Tibial artery (tissue), 4 donors: ENCODE data around the gene ANKRD55.

ENCODE experiments used
- DNase-seq, 2 donors: peaks; one replicate each; pipeline ENCODE4 v3.0.0-alpha.2; 2019
- H3K27ac ChIP-seq, 2 donors: fragments of 200-600 bp; sonication (generic) in 1 of 2; 1 replicate in 1 of 2; 2 replicates in 1 of 2; pipeline ENCODE4 v1.5.1; 2018 to 2019; ENCODE audit warnings: mild to moderate bottlenecking in 1 of 2
- H3K27me3 ChIP-seq, 2 donors: fragments of 200-600 bp; sonication (generic) in 1 of 2; one replicate each; pipeline versions ENCODE4 v1.5.1 to v1.6.0; 2016 to 2019
- H3K36me3 ChIP-seq, 3 donors: fragments of 200-600 bp; sonication (generic) in 2 of 3; one replicate each; pipeline ENCODE4 v1.5.1; 2016 to 2019; ENCODE audit warnings: mild to moderate bottlenecking in 2 of 3
- H3K4me1 ChIP-seq, 4 donors: fragments of 200-600 bp; sonication (generic) in 2 of 4; 1 replicate in 3 of 4; 2 replicates in 1 of 4; pipeline ENCODE4 v1.5.1; 2016 to 2019
- H3K4me3 ChIP-seq, 2 donors: fragments of 200-600 bp; sonication (generic) in 1 of 2; 1 replicate in 1 of 2; 2 replicates in 1 of 2; pipeline ENCODE4 v1.5.1; 2018 to 2019; ENCODE audit warnings: mild to moderate bottlenecking in 2 of 2
- H3K9me3 ChIP-seq, 3 donors: fragments of 200-600 bp; sonication (generic) in 1 of 3; one replicate each; pipeline ENCODE4 v1.5.1; 2016 to 2019
- intact Hi-C: fragments of 100-400 bp; cut with DNase I; formaldehyde crosslinking; loops from one replicate; pipeline ENCODE4 v1.15.0; 2023; ENCODE audit warnings: low total_unique reads
- TF ChIP-seq, protein P1 (sequence below), 2 experiments: fragments of 200-600 bp in 1 of 2; fragments of 450-650 bp in 1 of 2; IDR thresholded peaks; one replicate each; pipeline ENCODE4 v1.5.1; 2017 to 2019; ENCODE audit warnings: antibody characterized with exemption in 2 of 2, mild to moderate bottlenecking in 1 of 2, moderate library complexity in 1 of 2

ANKRD55 gene

GRCh38 chr5:56185768-56186311 lies 47.3 kb downstream of the ANKRD55 start:
- H3K4me3 ChIP-seq, result no peak overlapping the region
- H3K36me3 ChIP-seq, result no peaks in the 10 kb centered on the region
- H3K27ac ChIP-seq, result no peak overlapping the region
- no peak for DNase-seq
- H3K27me3 ChIP-seq, result no peaks in the 10 kb centered on the region
- TF ChIP-seq, protein P1, sequence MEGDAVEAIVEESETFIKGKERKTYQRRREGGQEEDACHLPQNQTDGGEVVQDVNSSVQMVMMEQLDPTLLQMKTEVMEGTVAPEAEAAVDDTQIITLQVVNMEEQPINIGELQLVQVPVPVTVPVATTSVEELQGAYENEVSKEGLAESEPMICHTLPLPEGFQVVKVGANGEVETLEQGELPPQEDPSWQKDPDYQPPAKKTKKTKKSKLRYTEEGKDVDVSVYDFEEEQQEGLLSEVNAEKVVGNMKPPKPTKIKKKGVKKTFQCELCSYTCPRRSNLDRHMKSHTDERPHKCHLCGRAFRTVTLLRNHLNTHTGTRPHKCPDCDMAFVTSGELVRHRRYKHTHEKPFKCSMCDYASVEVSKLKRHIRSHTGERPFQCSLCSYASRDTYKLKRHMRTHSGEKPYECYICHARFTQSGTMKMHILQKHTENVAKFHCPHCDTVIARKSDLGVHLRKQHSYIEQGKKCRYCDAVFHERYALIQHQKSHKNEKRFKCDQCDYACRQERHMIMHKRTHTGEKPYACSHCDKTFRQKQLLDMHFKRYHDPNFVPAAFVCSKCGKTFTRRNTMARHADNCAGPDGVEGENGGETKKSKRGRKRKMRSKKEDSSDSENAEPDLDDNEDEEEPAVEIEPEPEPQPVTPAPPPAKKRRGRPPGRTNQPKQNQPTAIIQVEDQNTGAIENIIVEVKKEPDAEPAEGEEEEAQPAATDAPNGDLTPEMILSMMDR (IDR thresholded peaks at IDR 0.05), result no peak
- intact Hi-C loops, result no loop called here
- no peaks in the 10 kb centered on the region for H3K9me3 ChIP-seq
- no peaks in the 10 kb centered on the region for H3K4me1 ChIP-seq

GRCh38 chr5:56183506-56183905 lies 49.6 kb downstream of the ANKRD55 start:
- no peak for DNase-seq
- TF ChIP-seq, protein P1 (IDR thresholded peaks at IDR 0.05), result no peak
- Histone ChIP-seq H3K4me1 (no peaks in the 10 kb centered on the region), H3K36me3 (no peaks in the 10 kb centered on the region), H3K27ac (no peak overlapping the region), H3K27me3 (no peaks in the 10 kb centered on the region), H3K4me3 (no peak overlapping the region), H3K9me3 (no peaks in the 10 kb centered on the region)
- intact Hi-C loops, result no loop called here

- TF ChIP-seq, protein P1 (IDR thresholded peaks at IDR 0.05), result no peak
- Histone ChIP-seq H3K27me3 (no peaks in the 10 kb centered on the region), H3K4me3 (no peak overlapping the region), H3K9me3 (no peaks in the 10 kb centered on the region), H3K36me3 (no peaks in the 10 kb centered on the region), H3K4me1 (peaks cover 0 to 25% (median 0%) of the 10 kb centered on the region in 4 donors), H3K27ac (no peak overlapping the region)
- intact Hi-C loops, result no loop called here
- DNase-seq, result no peak
These were observed 53.7 kb downstream of the ANKRD55 start for GRCh38 chr5:56179442-56179841.

- TF ChIP-seq, protein P1 (IDR thresholded peaks at IDR 0.05), result no peak
- intact Hi-C loops, result no loop called here
- H3K4me3 ChIP-seq, result no peak overlapping the region
- no peaks in the 10 kb centered on the region for H3K27me3 ChIP-seq
- no peaks in the 10 kb centered on the region for H3K36me3 ChIP-seq
- H3K27ac ChIP-seq, result no peak overlapping the region
- peaks cover 0 to 25% (median 0%) of the 10 kb centered on the region in 4 donors for H3K4me1 ChIP-seq
- no peaks in the 10 kb centered on the region for H3K9me3 ChIP-seq
- no peak for DNase-seq
These were observed 54.3 kb downstream of the ANKRD55 start for GRCh38 chr5:56178823-56179222.

DNA sequence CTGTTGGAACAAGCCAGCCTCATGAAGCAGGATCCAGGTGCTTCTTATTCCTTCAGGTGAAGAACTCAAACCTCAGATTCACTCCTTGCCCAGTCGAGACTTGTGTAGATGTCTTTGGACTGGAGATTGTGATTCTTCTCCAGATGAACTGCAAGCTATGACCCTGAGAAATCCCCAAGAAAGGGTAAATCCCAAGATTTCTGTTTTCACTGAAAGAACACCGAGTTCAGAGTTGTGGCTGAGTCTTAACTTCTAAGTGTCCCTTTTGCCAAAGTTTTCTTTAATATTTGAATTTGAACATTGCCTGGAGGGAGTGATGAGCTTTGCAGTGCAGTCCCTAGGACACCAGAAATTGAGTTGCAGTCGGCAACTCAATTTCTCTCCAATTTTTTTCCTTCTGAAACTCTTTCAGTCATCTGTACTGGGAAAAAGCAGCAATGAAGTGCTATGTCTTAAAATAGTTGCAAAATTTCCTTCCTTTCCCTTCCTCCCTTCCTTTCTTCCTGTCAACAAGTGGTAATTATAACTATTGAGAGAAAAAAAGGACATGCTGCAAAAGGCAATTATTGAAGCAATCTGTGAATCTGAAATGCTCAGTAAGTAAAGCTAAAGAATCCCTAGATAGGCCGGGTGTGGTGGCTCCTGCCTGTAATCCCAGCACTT lies 56.1 kb downstream of the ANKRD55 start:
- H3K27me3 ChIP-seq, result no peaks in the 10 kb centered on the region
- TF ChIP-seq, protein P1 (IDR thresholded peaks at IDR 0.05), result no peak
- intact Hi-C loops, result no loop called here
- no peaks in the 10 kb centered on the region for H3K36me3 ChIP-seq
- H3K9me3 ChIP-seq, result no peaks in the 10 kb centered on the region
- DNase-seq, result no peak
- H3K4me3 ChIP-seq, result no peak overlapping the region
- peaks cover 0 to 25% (median 0%) of the 10 kb centered on the region in 4 donors for H3K4me1 ChIP-seq
- no peak overlapping the region for H3K27ac ChIP-seq
